GM21367 (cell line): ENCODE data around the gene RAB6B.

Experiments used
- ATAC-seq: cut with Tn5 transposase; IDR thresholded peaks from one replicate; pipeline ENCODE4 v1.9.1; 2021; ENCODE audit not compliant: unreplicated experiment

RAB6B gene

DNA sequence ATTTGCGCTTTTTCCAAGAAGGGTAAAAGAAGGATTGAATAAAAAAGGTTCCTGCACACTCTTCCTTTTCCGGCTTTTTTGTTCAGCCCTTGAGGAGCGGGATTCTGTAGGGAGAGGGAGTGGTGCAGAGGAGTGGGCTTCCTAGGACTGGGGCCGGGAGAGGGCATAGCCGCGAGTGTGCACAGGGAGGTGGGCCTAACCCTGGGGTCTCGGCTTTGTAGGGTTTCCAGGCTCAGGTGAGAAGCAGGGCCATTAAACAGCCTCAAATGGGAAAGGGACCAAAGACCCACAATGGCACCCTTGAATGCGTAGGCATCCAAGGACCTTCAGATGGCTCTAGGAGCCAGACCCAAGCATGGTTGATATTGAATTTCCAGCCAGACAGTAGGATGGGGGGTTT lies 35.4 kb upstream of the RAB6B start:
- ATAC-seq: no peak

DNA sequence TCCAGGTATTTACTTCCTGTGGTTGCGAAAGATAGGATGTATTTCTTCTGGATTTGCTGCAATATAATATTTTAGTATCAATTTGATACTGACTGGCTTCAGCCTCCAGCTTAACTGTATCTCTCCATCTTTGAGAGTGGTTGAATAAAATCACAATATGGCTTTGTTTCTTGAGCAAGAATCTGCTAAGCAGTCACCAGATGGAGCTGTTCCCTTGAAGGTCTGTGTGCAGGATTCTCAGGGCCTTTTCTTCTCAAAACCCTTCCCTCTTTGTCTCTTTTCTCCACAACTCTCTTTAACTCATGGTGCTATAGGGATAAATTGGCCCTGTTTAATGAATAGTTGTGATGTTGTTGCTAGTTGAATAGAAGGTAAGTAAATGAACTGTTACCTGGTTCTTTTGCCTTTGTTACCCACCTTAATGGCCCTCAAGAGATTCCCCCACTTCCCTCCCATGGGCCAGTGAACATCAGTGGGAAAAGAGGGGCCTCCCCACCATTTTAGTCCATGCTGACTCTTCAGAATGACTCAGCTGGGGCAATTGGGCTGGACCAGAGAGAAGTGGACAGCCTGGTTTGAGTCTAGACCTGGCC lies 34.8 kb upstream of the RAB6B start:
- no peak for ATAC-seq

DNA sequence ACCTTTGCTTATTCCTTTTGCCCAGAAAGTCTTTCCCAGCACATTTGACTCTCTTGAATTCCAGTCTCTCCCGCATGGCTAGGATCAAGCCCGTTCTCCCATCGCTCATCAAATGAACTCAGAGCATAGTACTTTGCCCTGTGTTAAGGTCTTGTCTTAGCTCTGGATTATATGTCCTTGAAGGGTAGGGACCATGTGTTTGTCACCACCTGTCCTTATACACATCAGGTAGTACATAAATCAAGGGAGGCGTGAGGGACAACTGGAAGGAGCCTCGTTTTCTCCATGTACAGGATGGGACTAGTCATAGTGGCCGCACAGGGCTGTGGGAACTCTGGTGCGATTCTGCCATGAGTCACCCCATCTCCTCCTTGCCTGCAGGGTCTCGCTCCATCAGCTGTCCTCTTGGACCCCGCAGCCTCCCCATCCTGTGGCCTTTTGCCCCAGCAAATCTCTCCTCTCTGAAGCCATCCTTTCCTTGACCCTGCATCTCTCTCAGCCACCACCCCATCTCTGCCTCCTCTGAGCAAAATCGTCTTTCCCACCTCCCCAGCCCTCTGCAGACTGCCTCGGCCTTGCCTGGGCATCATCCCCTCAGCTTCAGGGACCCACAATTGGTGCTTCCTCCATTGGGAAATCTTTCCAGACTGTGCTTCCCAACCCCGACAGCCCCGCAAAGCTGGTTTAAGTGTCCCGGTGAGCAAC lies 33.4 kb upstream of the RAB6B start:
- ATAC-seq: no peak

DNA sequence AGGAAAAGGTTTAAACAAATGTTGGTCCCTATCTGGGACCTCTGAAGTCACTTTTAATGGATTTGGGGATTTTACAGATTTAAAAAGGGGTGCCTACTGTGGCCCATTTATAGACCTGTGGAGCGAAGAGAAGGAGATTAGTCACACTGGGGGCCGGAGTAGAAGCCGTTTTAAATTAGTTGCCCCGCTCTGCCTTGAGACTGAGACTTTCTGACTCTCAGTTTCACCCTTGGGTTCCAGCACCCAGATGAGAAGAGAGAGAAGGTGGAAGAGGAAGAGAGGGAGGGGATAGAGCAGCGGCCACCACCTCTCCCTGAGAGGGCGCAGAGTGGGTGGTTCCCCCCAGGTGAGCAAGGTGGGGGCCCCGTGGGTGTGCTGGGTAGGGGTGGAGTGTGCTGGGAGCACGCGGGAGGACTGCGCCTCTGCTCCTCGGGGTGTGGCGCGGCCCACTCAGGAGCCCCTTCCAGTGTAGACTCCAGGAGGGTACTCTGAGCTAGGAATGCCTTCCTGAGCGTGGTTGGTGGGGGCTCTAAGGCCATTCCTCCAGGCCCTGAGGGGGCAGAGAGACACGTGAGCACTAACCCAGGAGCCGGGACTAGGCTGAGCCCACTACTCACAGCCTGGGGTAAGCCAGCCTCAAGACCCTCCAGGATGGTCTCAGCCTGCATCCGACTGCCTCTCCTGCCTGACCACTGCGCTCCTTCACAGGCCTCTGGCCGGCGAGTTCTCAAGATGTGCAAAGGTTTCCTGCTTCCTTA lies 32.6 kb upstream of the RAB6B start:
- ATAC-seq: no peak

DNA sequence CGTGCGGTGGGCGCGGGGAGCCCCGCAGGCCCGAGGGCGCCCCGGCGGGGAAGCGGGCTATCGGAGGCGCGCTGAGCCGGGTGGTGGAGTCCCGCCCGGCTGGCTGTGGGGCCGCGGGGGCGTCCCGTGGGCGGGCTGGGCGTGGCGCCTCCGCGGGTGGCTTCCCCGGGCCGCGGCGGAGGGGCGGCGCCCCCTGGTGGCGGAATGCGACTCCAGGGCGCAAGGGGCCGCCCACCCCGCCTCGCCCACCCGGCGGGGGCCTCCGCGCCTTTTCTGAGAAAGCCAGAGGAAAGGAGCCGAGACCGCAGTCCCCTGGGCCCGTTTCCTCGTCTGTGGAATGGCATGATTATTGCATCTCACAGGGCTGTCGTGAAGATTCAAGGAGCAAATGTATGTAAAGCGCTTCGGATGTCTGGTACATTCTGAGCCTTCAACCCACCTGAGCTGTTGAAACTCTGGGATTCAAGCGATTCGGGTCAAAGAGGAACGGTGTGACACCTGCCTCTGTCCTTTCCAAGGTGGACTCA lies 31.9 kb upstream of the RAB6B start:
- peak; percentile 75 for ATAC-seq

DNA sequence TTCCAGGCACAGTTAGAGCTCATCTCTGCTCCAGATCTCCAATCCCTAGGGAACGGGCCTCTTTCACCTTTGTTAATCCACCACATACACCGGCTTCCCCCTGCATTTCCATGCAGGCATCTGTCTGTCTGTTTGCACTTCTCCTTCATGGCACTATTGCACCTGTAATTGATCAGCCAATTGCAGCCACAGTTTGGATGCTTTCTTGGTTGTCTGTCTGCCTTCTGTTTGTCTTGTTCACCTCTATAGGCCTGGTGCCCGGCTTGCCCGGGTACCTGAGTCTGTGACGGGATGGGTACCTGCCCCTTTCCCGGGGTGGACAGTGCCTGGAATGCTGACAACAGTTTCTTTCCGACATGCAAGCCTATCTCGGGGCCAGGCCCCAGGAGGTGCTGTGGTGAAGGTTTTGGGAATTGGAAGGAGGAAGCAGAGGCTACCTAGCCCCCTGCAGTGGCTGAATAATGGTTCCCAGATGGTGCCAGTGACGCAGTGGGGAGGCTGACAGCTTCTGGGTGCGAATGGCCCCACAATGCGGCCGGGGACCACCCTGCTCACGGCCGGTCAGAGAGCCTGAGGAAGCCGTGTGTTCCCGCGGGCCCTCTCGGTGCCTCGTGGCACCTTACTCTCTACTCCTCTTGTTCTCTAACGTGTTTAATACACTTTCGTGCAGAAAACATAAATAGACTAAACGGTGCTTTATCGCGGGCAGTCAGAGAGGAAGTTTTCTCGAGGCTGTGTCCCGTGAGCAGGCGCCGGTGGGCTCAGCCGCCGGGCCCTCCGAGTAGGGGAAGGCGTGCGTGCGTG lies 31.3 kb upstream of the RAB6B start:
- ATAC-seq: peak; percentile 10

DNA sequence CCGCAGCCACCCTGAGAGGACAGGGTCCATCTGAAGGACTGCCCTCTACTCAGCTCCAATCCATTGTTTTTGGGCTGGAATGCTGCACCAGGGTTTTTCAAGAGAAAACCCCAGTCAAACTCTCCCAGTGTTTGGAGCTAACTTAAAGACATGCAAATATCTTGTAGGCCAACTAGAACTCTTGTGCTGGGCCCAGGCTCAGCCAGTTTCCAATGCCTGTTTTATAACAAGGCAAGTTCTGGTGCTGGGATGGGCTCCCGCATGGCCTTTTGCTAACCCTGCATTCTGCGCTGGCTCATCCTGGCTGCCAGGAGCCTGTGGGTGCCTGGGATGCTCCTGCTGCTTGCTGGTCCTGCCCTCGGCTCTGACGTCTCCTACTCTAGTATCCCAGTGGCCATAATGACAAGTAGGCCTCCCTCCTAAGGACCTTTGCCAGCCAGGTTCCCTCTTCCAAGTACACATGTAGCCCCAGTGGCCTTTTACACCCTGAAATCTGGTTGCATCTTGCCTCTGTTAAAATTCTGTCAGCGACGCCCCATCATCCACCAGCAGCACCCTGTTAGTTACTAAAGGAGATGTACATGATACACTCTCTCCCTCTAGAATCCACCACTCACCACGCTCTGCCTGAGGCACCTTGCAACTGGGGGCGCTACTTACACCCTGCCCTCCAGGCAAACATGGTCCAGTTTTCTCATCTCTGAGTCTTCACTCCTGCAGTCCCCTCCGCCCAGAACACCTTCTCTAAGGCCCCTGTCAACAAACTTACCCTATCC lies 30.5 kb upstream of the RAB6B start:
- ATAC-seq: no peak

DNA sequence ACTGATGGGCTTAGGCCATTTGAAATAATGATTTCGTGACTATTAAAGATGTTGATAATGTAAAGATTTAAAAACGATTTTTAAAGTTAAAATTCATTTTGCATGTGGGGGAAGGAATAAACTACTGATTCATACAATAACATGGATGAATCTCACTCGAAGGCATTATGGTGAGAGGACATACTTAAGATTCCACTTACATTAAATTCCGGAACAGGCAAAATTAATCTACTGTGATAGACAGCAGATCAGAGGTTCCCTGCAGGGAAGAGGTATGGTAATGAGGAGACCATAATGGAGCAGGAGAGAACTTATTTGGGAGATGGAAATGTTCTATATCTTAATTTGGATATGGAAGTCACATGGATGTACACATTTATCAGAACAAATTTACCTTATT lies 28.4 kb upstream of the RAB6B start:
- no peak for ATAC-seq

DNA sequence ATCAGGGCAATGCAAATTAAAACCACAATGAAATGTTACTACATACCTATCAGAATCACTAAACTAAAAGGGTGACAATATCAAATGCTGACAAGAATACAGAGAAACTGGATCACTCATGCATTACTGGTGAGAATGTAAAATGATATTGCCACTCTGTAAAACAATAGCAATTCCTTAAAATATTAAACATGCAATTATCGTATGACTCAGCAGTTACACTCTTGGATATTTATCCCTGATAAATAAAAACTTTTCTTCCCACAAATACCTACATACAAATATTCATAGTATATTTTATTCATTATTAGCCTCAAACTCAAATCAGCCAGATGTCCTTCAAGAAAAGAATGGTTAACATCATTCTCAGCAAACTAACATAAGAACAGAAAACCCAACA lies 25.9 kb upstream of the RAB6B start:
- no peak for ATAC-seq

DNA sequence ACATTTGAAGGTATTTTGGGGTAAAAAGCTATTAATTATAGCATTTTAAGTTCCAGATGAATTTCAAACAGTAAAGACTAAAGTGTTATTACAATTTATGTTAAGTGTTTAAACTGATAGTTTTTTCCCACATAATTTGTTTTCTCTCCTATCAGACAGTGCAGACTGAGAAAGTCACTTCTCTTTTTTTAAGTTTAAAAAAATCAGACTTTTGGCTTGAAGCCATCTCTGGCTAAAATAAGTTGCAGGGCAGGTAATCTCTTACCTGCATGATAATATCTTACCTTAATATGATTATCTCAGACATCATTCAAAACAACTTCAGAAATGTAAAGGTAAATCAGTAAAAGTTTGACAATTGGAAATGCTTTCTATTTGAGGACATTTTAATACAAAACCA lies 21.5 kb upstream of the RAB6B start:
- no peak for ATAC-seq

DNA sequence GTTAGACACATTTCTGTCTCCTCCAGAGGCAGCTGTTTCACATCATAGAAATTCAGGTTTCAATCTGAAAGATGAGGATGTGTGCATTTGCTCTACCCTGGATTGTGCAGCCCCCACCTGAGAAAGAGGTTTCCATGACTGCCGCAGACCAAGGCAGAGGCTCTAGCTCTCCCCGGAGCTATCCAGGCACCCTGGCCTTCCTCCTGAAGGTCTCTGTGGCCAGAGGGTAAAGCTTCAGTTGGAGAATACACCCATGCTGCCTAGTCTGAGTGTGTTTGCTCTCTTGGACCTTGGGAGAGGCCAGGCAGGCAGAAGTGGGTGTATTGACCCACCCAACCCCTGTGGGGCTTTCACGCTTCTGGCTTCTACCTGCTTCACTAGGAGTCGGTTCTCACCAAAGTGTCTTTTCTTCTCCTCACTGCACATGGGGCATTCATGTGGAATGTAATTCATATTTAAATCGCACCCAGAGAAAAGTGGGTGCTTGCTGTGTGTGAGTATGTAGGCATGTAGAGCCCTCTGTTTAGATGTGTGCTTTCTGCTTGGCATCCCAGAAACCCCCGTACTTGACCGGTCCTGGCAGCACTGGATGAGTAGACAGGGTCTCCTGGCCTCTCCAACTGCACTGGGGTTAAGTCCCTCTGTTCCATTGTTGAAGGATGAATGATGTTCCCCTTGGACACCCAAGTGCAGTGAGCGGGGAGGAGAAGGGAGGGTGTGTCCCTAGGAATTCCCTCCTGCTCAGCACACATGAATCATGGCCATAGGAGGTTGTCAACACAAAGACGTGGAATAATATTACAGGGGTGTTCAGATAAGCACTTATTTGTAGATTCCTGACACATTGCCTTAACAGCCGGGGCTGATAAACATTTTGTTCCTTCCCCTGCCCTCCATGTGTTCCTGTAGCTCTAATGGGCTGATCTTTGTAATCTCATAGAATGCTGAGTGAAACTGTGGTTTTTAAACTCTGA lies 20.3 kb upstream of the RAB6B start:
- ATAC-seq: no peak

DNA sequence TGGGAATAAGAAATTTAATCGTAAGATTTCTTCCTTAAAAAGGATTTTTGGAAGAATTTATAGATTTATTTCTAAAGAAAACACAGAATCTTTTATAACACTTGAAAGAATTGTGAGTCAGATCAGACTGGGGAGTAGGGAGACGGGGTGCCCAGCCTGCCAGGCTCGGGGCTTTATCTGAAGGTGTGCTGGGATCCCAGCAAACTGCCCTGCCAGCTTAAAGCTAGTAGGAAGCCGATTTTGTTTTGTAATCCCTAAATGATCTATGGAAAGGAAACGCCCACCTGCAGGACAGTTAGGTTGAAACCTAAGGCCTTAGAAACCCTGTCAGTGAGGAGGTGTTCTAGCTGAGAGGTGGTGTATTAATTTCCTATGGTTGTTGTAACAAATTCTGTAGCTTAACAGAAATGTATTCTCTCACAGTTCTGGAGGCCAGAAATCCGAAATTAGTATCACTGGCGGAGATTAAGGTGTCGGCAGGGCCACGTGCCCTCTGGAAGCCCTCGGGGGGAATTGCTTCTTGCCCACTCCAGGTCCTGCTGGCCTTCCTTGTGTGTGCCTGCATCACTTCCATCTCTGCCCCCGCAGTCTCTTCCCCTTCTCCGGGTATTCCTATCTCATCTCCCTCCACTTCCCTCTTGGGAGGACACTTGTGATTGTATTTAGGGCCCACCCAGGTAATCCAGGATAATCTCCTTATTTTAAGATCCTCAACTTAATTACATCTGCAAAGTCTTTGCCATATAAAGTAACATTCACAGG lies 19.3 kb upstream of the RAB6B start:
- no peak for ATAC-seq

DNA sequence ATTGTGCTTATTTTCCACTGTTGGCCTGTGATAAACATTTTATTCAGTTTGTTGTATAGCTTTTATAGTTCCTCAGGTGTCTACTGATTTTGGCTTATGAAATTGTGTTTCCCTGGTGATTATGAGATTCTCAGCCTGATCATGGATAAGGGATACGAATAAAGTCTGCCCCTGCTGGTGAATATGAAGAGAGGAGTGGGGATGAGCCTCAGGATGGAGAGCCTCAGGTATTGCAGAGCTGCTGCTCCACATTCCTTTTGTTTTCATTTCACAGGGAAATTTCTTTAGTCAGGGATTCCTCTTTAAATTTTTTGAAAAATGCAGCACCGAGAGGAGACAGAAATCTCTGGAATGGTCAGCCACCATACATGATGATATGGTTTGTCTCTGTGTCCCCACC lies 14.7 kb upstream of the RAB6B start:
- ATAC-seq: no peak

DNA sequence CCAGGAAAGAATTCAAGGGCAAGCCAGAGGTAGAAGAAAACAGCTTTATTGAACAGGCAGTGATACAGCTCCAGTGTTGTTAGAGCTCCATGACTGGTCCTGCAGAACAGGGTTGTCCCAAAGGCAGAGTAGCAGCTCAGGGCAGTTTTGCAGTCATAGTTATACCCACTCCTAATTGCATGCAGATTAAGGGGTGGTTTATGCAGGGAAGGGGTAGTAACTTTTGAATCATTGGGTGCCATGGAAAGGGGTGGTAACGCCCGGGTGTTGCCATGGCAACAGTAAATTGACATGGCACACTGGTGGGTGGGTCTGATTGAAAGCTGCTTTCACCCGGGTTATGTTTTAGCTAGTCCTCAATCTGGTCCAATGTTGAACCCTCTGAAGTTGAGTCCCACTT lies 9.7 kb upstream of the RAB6B start:
- ATAC-seq: no peak

DNA sequence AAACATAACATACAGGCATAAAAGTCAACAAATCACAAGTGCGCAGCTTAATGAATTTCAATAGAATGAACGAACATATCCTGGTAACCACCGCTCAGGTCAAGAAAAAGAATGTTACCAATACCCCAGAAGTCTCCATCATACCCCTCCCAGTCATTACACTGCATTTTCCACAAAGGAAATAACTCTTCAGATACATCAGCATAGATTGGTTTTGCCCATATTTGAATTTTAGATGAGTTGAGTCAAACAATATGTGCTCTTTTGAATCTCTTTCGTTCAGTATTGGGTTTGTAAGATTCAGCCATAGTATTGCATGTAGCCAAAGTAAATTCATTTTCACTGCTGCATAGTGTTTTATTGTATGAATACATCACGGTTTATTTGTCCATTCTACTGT lies 6.2 kb upstream of the RAB6B start:
- no peak for ATAC-seq

DNA sequence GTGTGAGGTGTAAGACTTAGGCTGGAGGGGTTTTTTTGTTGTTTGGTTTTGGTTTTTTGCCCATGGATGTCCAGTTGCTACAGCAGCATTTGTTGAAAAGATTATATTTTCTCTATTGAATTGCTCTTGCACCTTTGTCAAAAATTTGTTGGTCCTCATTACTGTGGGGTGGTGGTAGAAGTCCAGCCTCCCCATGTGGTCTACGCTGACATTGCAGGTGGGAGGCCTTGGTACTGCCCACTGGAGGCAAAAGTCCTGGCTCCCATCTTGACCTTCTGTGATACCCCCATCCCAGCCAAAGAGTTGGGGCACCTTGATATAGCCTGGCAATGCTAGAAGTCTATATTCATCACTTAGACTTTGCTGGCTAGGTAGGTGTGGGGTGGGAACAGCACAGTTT lies 5.4 kb upstream of the RAB6B start:
- no peak for ATAC-seq

DNA sequence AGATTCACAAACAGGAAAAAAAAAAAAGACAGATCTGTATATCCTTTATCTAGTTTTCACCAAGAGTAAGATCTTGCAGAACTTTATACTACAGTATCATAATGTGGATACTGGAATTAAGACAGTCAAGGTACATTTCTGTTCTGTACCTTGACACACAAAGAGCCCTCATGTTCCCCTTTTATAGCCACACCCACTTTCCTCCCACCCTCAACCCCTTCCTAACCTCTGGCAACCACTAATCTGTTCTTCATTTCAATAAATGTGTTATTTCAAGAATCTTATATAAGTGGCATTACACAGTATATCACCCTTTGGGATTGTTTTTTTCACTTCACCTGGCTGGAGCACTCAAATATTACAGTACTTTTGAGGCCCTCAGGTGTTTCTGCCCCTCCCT lies 3.6 kb upstream of the RAB6B start:
- ATAC-seq: no peak

DNA sequence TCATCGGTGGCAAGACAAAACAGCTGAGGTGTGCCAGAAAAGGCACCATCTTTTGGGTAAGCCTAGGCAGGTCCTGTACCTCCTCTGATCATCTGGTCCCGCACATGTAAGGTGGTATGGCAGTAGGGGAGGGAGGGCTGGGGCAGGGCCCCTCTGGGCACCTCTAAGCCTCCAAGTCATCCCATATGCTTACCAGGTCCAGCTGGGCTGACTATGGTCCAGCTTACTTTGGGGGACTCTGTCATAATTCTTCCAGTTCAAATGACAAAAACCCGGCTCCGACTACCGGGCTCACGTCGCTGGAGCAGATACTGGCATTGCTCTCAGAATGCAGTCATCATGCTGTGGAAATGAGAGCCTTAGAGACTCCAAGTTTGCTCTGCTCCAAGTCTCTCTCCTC lies 1.9 kb upstream of the RAB6B start:
- ATAC-seq: no peak
